Fibroblast of lung (primary cell): Measurements from ENCODE around the gene PYROXD2. TPM values are rescaled to one million over a fixed set of nuclear protein-coding genes. Genes with fewer than 3 reads are reported as not detected.

Experiments
- DNase-seq, 2 donors: peaks; one replicate each; pipeline versions ENCODE4 v3.0.0 to v3.0.0-alpha.2; 2010; ENCODE audit warnings: low read depth in 2 of 2
- H2AFZ ChIP-seq: 2 replicates; pipeline ENCODE4 v1.5.1; 2012; ENCODE audit warnings: low read length, control low read depth, inconsistent platforms
- H3K27ac ChIP-seq: 2 replicates; pipeline ENCODE4 v1.5.1; 2011; ENCODE audit warnings: low read length, control low read depth; ENCODE audit not compliant: insufficient read depth
- H3K27me3 ChIP-seq: 2 replicates; pipeline ENCODE4 v1.5.1; 2011; ENCODE audit warnings: mild to moderate bottlenecking, low read length; ENCODE audit not compliant: control insufficient read depth, insufficient read depth
- H3K36me3 ChIP-seq: 2 replicates; pipeline ENCODE4 v1.5.1; 2011; ENCODE audit warnings: low read length; ENCODE audit not compliant: control insufficient read depth, insufficient read depth
- H3K4me1 ChIP-seq: 2 replicates; pipeline ENCODE4 v1.5.1; 2011; ENCODE audit warnings: low read length; ENCODE audit not compliant: control insufficient read depth, insufficient read depth; ENCODE audit errors: extremely low read depth
- H3K4me2 ChIP-seq: 2 replicates; pipeline ENCODE4 v1.5.1; 2011; ENCODE audit warnings: low read length, control low read depth; ENCODE audit not compliant: insufficient read depth; ENCODE audit errors: extremely low read depth
- H3K4me3 ChIP-seq, 4 experiments: fragments of 200-600 bp in 1 of 4; sonication (generic) in 1 of 4; replicated peaks in 1 of 4; 2 replicates each; pipeline ENCODE4 v1.5.1; 2011 to 2016; ENCODE audit warnings: low read length in 4 of 4, low read depth in 3 of 4, mild to moderate bottlenecking in 3 of 4, control low read depth in 2 of 4, inconsistent platforms in 1 of 4, mixed read lengths in 1 of 4; ENCODE audit not compliant: insufficient read depth in 1 of 4; ENCODE audit errors: control extremely low read depth in 1 of 4
- H3K79me2 ChIP-seq: 2 replicates; pipeline ENCODE4 v1.5.1; 2012; ENCODE audit warnings: mild to moderate bottlenecking, low read length, inconsistent platforms; ENCODE audit not compliant: control insufficient read depth, insufficient read depth
- H3K9ac ChIP-seq: 2 replicates; pipeline ENCODE4 v1.5.1; 2011; ENCODE audit warnings: mild to moderate bottlenecking, low read length, control low read depth; ENCODE audit not compliant: insufficient read depth
- H3K9me3 ChIP-seq: 2 replicates; pipeline ENCODE4 v1.5.1; 2012; ENCODE audit warnings: low read depth, low read length; ENCODE audit not compliant: control insufficient read depth, insufficient read depth
- H4K20me1 ChIP-seq: 2 replicates; pipeline ENCODE4 v1.5.1; 2011; ENCODE audit warnings: low read length; ENCODE audit not compliant: control insufficient read depth, insufficient read depth; ENCODE audit errors: extremely low read depth
- CTCF ChIP-seq, 2 donors: IDR thresholded peaks in 1 of 2; conservative IDR thresholded peaks in 1 of 2; 1 replicate in 1 of 2; 2 replicates in 1 of 2; pipeline ENCODE4 v1.5.1; 2011 to 2012; ENCODE audit warnings: low read length in 2 of 2, control low read depth in 1 of 2, inconsistent platforms in 1 of 2, low read depth in 1 of 2, mild to moderate bottlenecking in 1 of 2
- EZH2 ChIP-seq: IDR thresholded peaks from 2 replicates; pipeline ENCODE4 v1.5.1; 2012; ENCODE audit warnings: low read length, control low read depth, mild to moderate bottlenecking; ENCODE audit errors: missing control alignments
- polyA plus RNA-seq, 2 donors: library from polyadenylated mRNA; depleted of rRNA in 1 of 2; stranded (reverse) in 1 of 2; unstranded in 1 of 2; fragments of >200 nt; gene quantifications; 2 replicates each; pipeline ENCODE4 v1.2.1, GENCODE V29; 2011 to 2012; ENCODE audit warnings: missing spikeins in 1 of 2
- total RNA-seq: library from RNA; depleted of rRNA; stranded (reverse); fragments of >200 nt; gene quantifications from 2 replicates; pipeline ENCODE4 v1.2.1, GENCODE V29; 2014

Gene PYROXD2
- total and polyA plus RNA-seq, 2 donors (not counting 1 experiment from before 2014, with no cell fraction given): 8.7 to 16.0 TPM

- no peak for TF ChIP-seq EZH2
- TF ChIP-seq CTCF (conservative IDR thresholded peaks at IDR 0.05 in 1 of 2, IDR thresholded peaks at IDR 0.05 in 1 of 2; ENCODE audit: low read depth in 1 of 2, low read length in 2 of 2): no peak
- no peaks in the 10 kb centered on the region for H3K27me3 ChIP-seq
- peak overlapping the region; percentile 20 for H3K9ac ChIP-seq
- H3K4me3 ChIP-seq: no peak overlapping the region
- peak; percentile 35 to 37 for DNase-seq
- H4K20me1 ChIP-seq: no peaks in the 10 kb centered on the region
- no peaks in the 10 kb centered on the region for H3K79me2 ChIP-seq
- no peak overlapping the region for H3K4me2 ChIP-seq
- no peaks in the 10 kb centered on the region for H3K36me3 ChIP-seq
- H3K4me1 ChIP-seq: peaks cover 10% of the 10 kb centered on the region
- H2AFZ ChIP-seq: no peak overlapping the region
- H3K9me3 ChIP-seq: no peaks in the 10 kb centered on the region
- H3K27ac ChIP-seq: peak overlapping the region; percentile 55
Observed at GRCh38 chr10:98382691-98383101, 32.3 kb downstream of the PYROXD2 start.

- peaks cover 10% of the 10 kb centered on the region for H3K4me1 ChIP-seq
- no peak overlapping the region for H3K9ac ChIP-seq
- no peaks in the 10 kb centered on the region for H3K9me3 ChIP-seq
- H3K4me3 ChIP-seq: no peak overlapping the region
- H3K79me2 ChIP-seq: no peaks in the 10 kb centered on the region
- no peak overlapping the region for H3K4me2 ChIP-seq
- no peaks in the 10 kb centered on the region for H3K36me3 ChIP-seq
- no peak overlapping the region for H2AFZ ChIP-seq
- TF ChIP-seq CTCF (conservative IDR thresholded peaks at IDR 0.05 in 1 of 2, IDR thresholded peaks at IDR 0.05 in 1 of 2; ENCODE audit: low read depth in 1 of 2, low read length in 2 of 2) (no peak), EZH2 (no peak)
- H3K27me3 ChIP-seq: no peaks in the 10 kb centered on the region
- no peak overlapping the region for H3K27ac ChIP-seq
- no peaks in the 10 kb centered on the region for H4K20me1 ChIP-seq
- DNase-seq: peak in 1 of 2 donors; percentile 27
Observed at GRCh38 chr10:98380493-98381339, 34.3 kb downstream of the PYROXD2 start.

GRCh38 chr10:98378722-98379121 is 36.3 kb downstream of the PYROXD2 start:
- Histone ChIP-seq H3K27ac (no peak overlapping the region), H3K79me2 (no peaks in the 10 kb centered on the region), H2AFZ (no peak overlapping the region), H3K4me1 (peaks cover 19% of the 10 kb centered on the region), H3K9me3 (no peaks in the 10 kb centered on the region), H3K4me3 (no peak overlapping the region), H4K20me1 (no peaks in the 10 kb centered on the region), H3K4me2 (peak overlapping the region; percentile 42), H3K9ac (no peak overlapping the region), H3K36me3 (no peaks in the 10 kb centered on the region), H3K27me3 (no peaks in the 10 kb centered on the region)
- peak; percentile 46 to 65 for DNase-seq
- TF ChIP-seq EZH2 (no peak), CTCF (conservative IDR thresholded peaks at IDR 0.05 in 1 of 2, IDR thresholded peaks at IDR 0.05 in 1 of 2; ENCODE audit: low read depth in 1 of 2, low read length in 2 of 2) (no peak)
